ENCODE results near the gene POLR2A. TPM values are rescaled to one million over a fixed set of nuclear protein-coding genes. Genes with fewer than 3 reads are reported as not detected.

POLR2A gene
- total and polyA plus RNA-seq, 2 donors (not counting 3 experiments of a cell fraction or from before 2014, with no cell fraction given) = 45.9 to 145 TPM

DNA sequence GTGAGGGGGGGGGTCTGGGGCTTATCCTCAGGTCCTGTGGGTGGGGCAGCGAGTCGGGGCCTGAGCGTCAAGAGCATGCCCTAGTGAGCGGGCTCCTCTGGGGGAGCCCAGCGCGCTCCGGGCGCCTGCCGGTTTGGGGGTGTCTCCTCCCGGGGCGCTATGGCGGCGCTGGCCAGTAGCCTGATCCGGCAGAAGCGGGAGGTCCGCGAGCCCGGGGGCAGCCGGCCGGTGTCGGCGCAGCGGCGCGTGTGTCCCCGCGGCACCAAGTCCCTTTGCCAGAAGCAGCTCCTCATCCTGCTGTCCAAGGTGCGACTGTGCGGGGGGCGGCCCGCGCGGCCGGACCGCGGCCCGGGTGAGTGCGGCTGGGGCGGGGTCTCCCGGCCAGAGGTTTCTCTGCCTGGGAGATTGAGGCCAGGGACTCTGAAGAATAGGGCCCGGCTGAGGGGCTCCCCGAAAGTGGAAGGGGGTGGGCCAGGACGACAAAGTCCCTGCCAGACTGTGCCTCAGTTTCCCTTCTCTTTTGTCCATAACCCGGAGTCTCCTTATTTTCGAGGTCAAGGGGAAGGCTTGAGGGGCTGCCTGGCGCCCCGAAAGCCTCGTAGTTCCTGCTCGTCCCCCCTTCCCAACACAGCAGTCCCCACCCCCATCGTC is 44.6 kb upstream of the POLR2A start, which contains the start of gene FGF11:
Gene FGF11 (plus strand): TSS at position 51 of the 651 bp plus-strand sequence. CDS start 109 bp downstream, at position 160.
- Histone ChIP-seq H3K79me2 (ENCODE audit: control insufficient read depth, insufficient read depth, low read length) (no peaks in the 10 kb centered on the region), H3K9me3 (replicated peaks; ENCODE audit: control insufficient read depth, insufficient read depth, low read length) (no peaks in the 10 kb centered on the region), H3K27ac (ENCODE audit: insufficient read depth, low read depth, low read length) (no peak within 1 kb of the TSS), H3K36me3 (ENCODE audit: control insufficient read depth in 2 of 2, extremely low read depth in 1 of 2, insufficient read depth in 2 of 2, low read length in 2 of 2) (no peaks in the 10 kb centered on the region), H4K20me1 (replicated peaks; ENCODE audit: control insufficient read depth, extremely low read depth, insufficient read depth, low read length) (no peaks in the 10 kb centered on the region), H3K4me3 (replicated peaks in 1 of 3; ENCODE audit: insufficient read depth in 1 of 3, low read depth in 1 of 3, low read length in 3 of 3) (peak within 1 kb of the TSS; percentile 27 to 30 (median 29)), H3K4me1 (ENCODE audit: control insufficient read depth, extremely low read depth, insufficient read depth, low read length) (peaks cover 28% of the 10 kb centered on the region), H3K4me2 (ENCODE audit: insufficient read depth, low read length) (peak within 1 kb of the TSS; percentile 63), H3K9me1 (replicated peaks; ENCODE audit: control insufficient read depth, extremely low read depth, insufficient read depth, low read length) (no peaks in the 10 kb centered on the region), H2AFZ (ENCODE audit: low read depth, low read length) (peak within 1 kb of the TSS; percentile 65), H3K27me3 (ENCODE audit: control insufficient read depth in 2 of 2, insufficient read depth in 2 of 2, low read length in 2 of 2) (peaks cover 20 to 28% of the 10 kb centered on the region in 2 experiments), H3K9ac (replicated peaks; ENCODE audit: extremely low read depth, insufficient read depth, low read length) (no peak within 1 kb of the TSS)
- TF ChIP-seq MYC (IDR thresholded peaks at IDR 0.05; ENCODE audit: low read depth, low read length) (no peak), JUN (IDR thresholded peaks at IDR 0.05; ENCODE audit: borderline replicate concordance, insufficient read depth, insufficient read length, low read depth) (no peak), POLR2A (IDR thresholded peaks at IDR 0.05; ENCODE audit: low read depth, low read length) (no peak), EZH2 (IDR thresholded peaks at IDR 0.05; ENCODE audit: borderline replicate concordance, low read depth, low read length, severe bottlenecking) (peak; percentile 84)
- TF ChIP-seq, protein P1, sequence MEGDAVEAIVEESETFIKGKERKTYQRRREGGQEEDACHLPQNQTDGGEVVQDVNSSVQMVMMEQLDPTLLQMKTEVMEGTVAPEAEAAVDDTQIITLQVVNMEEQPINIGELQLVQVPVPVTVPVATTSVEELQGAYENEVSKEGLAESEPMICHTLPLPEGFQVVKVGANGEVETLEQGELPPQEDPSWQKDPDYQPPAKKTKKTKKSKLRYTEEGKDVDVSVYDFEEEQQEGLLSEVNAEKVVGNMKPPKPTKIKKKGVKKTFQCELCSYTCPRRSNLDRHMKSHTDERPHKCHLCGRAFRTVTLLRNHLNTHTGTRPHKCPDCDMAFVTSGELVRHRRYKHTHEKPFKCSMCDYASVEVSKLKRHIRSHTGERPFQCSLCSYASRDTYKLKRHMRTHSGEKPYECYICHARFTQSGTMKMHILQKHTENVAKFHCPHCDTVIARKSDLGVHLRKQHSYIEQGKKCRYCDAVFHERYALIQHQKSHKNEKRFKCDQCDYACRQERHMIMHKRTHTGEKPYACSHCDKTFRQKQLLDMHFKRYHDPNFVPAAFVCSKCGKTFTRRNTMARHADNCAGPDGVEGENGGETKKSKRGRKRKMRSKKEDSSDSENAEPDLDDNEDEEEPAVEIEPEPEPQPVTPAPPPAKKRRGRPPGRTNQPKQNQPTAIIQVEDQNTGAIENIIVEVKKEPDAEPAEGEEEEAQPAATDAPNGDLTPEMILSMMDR (IDR thresholded peaks at IDR 0.05; ENCODE audit: extremely low read depth in 1 of 2, insufficient read depth in 1 of 2, low read depth in 1 of 2, low read length in 2 of 2) = no peak
- ChIA-PET CTCF (interaction anchor here (0.8 to 3.0 kb wide), 4 partner anchors 9 to 121 kb away, joined by 3 to 17 read pairs (median 4); partner anchors contain the start of gene PLSCR3), POLR2A (interaction anchor here (1.1 to 1.6 kb wide), 2 partner anchors 39 to 45 kb away, joined by 3 to 6 read pairs; partner anchors contain the start of genes POLR2A and ZBTB4)
- dilution Hi-C loops (cut with MboI; ENCODE audit: extremely low pct_ligation_motif_present, low sequenced_read_pairs) = no loop called here
- intact Hi-C loops (cut with micrococcal nuclease) = loop anchor here (5.0 kb wide), 2 partner anchors 187 to 248 kb away; partner anchors contain the start of genes CTDNEP1, ELP5, TP53 and WRAP53
- no TSS peak for BruUV-seq (replicated peaks)
- DNase-seq (ENCODE audit: low read depth, low spot score) (no peak), FAIRE-seq (no peak)

All from endothelial cell of umbilical vein (primary cell).